ENCODE data around the gene NAGA.
A peak's percentile ranks its signal among the peaks of the same experiment; 100 is the strongest.
"Not testable (repeated sequence)": the region's sequence is repeated elsewhere in the genome, so short reads cannot be mapped to it uniquely, and the experiment has no call there.

DNA sequence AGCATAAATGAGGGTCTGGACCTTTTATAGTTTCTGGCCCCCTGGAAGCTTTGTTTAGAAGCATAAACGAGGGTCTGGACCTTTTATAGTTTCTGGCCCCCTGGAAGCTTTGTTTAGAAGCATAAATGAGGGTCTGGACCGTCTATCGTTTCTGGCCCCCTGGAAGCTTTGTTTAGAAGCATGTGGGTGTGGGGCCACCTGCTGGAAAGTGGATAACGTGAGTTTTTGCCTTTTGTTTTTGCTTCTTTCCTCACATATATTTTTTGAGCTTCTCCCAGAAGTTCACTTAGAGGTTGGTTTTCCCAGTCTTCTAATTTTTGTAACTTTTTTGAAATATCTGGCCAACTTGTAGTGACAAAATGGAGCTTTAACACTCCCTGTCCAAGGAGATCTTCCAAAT lies 42.2 kb upstream of the NAGA start:
- TF ChIP-seq, protein P1, sequence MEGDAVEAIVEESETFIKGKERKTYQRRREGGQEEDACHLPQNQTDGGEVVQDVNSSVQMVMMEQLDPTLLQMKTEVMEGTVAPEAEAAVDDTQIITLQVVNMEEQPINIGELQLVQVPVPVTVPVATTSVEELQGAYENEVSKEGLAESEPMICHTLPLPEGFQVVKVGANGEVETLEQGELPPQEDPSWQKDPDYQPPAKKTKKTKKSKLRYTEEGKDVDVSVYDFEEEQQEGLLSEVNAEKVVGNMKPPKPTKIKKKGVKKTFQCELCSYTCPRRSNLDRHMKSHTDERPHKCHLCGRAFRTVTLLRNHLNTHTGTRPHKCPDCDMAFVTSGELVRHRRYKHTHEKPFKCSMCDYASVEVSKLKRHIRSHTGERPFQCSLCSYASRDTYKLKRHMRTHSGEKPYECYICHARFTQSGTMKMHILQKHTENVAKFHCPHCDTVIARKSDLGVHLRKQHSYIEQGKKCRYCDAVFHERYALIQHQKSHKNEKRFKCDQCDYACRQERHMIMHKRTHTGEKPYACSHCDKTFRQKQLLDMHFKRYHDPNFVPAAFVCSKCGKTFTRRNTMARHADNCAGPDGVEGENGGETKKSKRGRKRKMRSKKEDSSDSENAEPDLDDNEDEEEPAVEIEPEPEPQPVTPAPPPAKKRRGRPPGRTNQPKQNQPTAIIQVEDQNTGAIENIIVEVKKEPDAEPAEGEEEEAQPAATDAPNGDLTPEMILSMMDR (conservative IDR thresholded peaks at IDR 0.05; ENCODE audit: low read depth, low read length): 0 out of 2 replicates have a peak, but pooled peaks have one; percentile 11
- not testable (repeated sequence) for TF ChIP-seq MXI1 (IDR thresholded peaks at IDR 0.05; ENCODE audit: borderline replicate concordance, low read depth, low read length); RFX5 (IDR thresholded peaks at IDR 0.05; ENCODE audit: low read depth, low read length); CHD1 (IDR thresholded peaks at IDR 0.05; ENCODE audit: low read depth, low read length); SMC3 (IDR thresholded peaks at IDR 0.05; ENCODE audit: low read depth, low read length); RCOR1 (IDR thresholded peaks at IDR 0.05; ENCODE audit: insufficient replicate concordance, low read length); POLR2A (IDR thresholded peaks at IDR 0.05; ENCODE audit: low read depth, low read length)
- 0 out of 2 replicates have a peak, but pooled peaks have one; percentile 15 for TF ChIP-seq RAD21 (IDR thresholded peaks at IDR 0.05; ENCODE audit: low read length)
